Measurements from ENCODE around the gene AAMP. TPM values are rescaled to one million over a fixed set of nuclear protein-coding genes. Genes with fewer than 3 reads are reported as not detected.

Gene AAMP
- total and polyA plus RNA-seq, 2 donors (not counting 3 experiments of a cell fraction or from before 2014, with no cell fraction given), result 69.3 to 84.4 TPM

DNA sequence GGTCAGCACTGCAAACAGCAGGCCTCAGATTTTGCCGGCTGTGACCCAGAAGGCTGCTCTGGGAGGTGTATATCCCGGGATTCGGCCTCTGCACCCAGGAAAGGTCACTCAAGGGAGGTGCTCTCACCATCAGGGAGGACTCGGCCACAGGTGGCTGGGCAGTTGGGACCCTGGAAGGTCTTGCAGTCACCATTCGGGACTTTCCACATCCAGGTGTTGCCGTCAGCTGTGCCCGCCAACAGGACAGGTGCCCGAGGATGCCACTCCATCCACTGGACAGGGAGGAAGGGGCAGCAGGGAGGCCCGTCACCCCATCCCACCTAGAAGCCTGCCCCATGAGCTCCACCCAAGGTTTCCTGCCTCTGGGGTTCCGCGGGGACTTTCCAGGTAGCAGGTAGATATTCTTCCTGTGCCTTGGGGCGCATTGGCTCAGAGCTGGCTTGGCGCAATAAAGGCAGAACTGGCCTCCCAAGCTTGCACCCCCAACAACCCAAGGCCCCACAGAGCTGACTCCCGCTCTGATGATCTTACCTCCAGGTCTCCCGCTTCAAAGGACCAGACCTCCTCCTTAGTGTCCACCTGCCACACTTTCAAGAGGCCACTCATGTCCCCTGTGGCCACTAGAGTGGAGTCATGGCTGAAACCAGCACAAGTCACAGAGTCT lies 3.5 kb downstream of the AAMP start:
- CTCF ChIA-PET, result interaction anchor here (1.6 kb wide), 1 partner anchor 9 kb away, joined by 7 read pairs; no protein-coding TSS in a partner anchor
- no peak overlapping the region for H2AFZ ChIP-seq (ENCODE audit: low read depth, low read length)
- no peaks in the 10 kb centered on the region for H3K27me3 ChIP-seq (ENCODE audit: control insufficient read depth in 2 of 2, insufficient read depth in 2 of 2, low read length in 2 of 2)
- BruUV-seq (replicated peaks), result no TSS peak
- DNase-seq (ENCODE audit: low read depth, low spot score), result no peak
- H3K9ac ChIP-seq (replicated peaks; ENCODE audit: extremely low read depth, insufficient read depth, low read length), result no peak overlapping the region
- peaks cover 0 to 37% of the 10 kb centered on the region in 2 experiments for H3K36me3 ChIP-seq (ENCODE audit: control insufficient read depth in 2 of 2, extremely low read depth in 1 of 2, insufficient read depth in 2 of 2, low read length in 2 of 2)
- no peak overlapping the region for H3K4me2 ChIP-seq (ENCODE audit: insufficient read depth, low read length)
- no peak for FAIRE-seq
- dilution Hi-C loops (cut with MboI; ENCODE audit: extremely low pct_ligation_motif_present, low sequenced_read_pairs) (no loop called here), intact Hi-C loops (cut with micrococcal nuclease) (no loop called here)
- H3K9me1 ChIP-seq (replicated peaks; ENCODE audit: control insufficient read depth, extremely low read depth, insufficient read depth, low read length), result no peaks in the 10 kb centered on the region
- H3K4me1 ChIP-seq (ENCODE audit: control insufficient read depth, extremely low read depth, insufficient read depth, low read length), result peaks cover 12% of the 10 kb centered on the region
- TF ChIP-seq EZH2 (IDR thresholded peaks at IDR 0.05; ENCODE audit: borderline replicate concordance, low read depth, low read length, severe bottlenecking) (no peak), MYC (IDR thresholded peaks at IDR 0.05; ENCODE audit: low read depth, low read length) (no peak), POLR2AphosphoS5 (IDR thresholded peaks at IDR 0.05; ENCODE audit: insufficient read depth, low read depth, low read length) (no peak), POLR2A (IDR thresholded peaks at IDR 0.05; ENCODE audit: low read depth, low read length) (no peak), FOS (IDR thresholded peaks at IDR 0.05; ENCODE audit: borderline replicate concordance, insufficient read depth, low read length) (no peak), JUN (IDR thresholded peaks at IDR 0.05; ENCODE audit: borderline replicate concordance, insufficient read depth, insufficient read length, low read depth) (no peak)
- TF ChIP-seq, protein P1, sequence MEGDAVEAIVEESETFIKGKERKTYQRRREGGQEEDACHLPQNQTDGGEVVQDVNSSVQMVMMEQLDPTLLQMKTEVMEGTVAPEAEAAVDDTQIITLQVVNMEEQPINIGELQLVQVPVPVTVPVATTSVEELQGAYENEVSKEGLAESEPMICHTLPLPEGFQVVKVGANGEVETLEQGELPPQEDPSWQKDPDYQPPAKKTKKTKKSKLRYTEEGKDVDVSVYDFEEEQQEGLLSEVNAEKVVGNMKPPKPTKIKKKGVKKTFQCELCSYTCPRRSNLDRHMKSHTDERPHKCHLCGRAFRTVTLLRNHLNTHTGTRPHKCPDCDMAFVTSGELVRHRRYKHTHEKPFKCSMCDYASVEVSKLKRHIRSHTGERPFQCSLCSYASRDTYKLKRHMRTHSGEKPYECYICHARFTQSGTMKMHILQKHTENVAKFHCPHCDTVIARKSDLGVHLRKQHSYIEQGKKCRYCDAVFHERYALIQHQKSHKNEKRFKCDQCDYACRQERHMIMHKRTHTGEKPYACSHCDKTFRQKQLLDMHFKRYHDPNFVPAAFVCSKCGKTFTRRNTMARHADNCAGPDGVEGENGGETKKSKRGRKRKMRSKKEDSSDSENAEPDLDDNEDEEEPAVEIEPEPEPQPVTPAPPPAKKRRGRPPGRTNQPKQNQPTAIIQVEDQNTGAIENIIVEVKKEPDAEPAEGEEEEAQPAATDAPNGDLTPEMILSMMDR (IDR thresholded peaks at IDR 0.05; ENCODE audit: extremely low read depth in 1 of 2, insufficient read depth in 1 of 2, low read depth in 1 of 2, low read length in 2 of 2), result no peak
- TF ChIP-seq, protein P2, sequence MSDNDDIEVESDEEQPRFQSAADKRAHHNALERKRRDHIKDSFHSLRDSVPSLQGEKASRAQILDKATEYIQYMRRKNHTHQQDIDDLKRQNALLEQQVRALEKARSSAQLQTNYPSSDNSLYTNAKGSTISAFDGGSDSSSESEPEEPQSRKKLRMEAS (IDR thresholded peaks at IDR 0.05; ENCODE audit: insufficient read depth, insufficient read length), result no peak
- H4K20me1 ChIP-seq (replicated peaks; ENCODE audit: control insufficient read depth, extremely low read depth, insufficient read depth, low read length), result no peaks in the 10 kb centered on the region
- peaks cover 7% of the 10 kb centered on the region for H3K79me2 ChIP-seq (ENCODE audit: control insufficient read depth, insufficient read depth, low read length)
- H3K27ac ChIP-seq (ENCODE audit: insufficient read depth, low read depth, low read length), result no peak overlapping the region
- no peak overlapping the region for H3K4me3 ChIP-seq (replicated peaks in 1 of 3; ENCODE audit: insufficient read depth in 1 of 3, low read depth in 1 of 3, low read length in 3 of 3)
- POLR2A ChIA-PET, result no interaction called here
- H3K9me3 ChIP-seq (replicated peaks; ENCODE audit: control insufficient read depth, insufficient read depth, low read length), result no peaks in the 10 kb centered on the region

Measured in endothelial cell of umbilical vein (primary cell).